ENCODE measurements around the gene PRKAR1B. TPM values are rescaled to one million over a fixed set of nuclear protein-coding genes. Genes with fewer than 3 reads are reported as not detected.
A peak's percentile ranks its signal among the peaks of the same experiment; 100 is the strongest.

PRKAR1B gene
- polyA plus RNA-seq, 1 of the 3 experiments (the other 2 are of a cell fraction), result 63.7 TPM

- peaks cover 12% of the 10 kb centered on the region; the same call in 1 of the 2 replicates for H4K20me1 ChIP-seq (ENCODE audit: insufficient read depth)
- H3K9ac ChIP-seq, result no peak overlapping the region
- ChIA-PET POLR2A (no interaction called here), CTCF (no interaction called here)
- peaks cover 10% of the 10 kb centered on the region for H3F3A ChIP-seq (replicated peaks; ENCODE audit: insufficient read depth)
- TF ChIP-seq, protein P1, sequence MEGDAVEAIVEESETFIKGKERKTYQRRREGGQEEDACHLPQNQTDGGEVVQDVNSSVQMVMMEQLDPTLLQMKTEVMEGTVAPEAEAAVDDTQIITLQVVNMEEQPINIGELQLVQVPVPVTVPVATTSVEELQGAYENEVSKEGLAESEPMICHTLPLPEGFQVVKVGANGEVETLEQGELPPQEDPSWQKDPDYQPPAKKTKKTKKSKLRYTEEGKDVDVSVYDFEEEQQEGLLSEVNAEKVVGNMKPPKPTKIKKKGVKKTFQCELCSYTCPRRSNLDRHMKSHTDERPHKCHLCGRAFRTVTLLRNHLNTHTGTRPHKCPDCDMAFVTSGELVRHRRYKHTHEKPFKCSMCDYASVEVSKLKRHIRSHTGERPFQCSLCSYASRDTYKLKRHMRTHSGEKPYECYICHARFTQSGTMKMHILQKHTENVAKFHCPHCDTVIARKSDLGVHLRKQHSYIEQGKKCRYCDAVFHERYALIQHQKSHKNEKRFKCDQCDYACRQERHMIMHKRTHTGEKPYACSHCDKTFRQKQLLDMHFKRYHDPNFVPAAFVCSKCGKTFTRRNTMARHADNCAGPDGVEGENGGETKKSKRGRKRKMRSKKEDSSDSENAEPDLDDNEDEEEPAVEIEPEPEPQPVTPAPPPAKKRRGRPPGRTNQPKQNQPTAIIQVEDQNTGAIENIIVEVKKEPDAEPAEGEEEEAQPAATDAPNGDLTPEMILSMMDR (IDR thresholded peaks at IDR 0.05), result no peak
- TF ChIP-seq, protein P2, sequence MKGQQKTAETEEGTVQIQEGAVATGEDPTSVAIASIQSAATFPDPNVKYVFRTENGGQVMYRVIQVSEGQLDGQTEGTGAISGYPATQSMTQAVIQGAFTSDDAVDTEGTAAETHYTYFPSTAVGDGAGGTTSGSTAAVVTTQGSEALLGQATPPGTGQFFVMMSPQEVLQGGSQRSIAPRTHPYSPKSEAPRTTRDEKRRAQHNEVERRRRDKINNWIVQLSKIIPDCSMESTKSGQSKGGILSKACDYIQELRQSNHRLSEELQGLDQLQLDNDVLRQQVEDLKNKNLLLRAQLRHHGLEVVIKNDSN (IDR thresholded peaks at IDR 0.05; ENCODE audit: borderline replicate concordance, low read depth), result no peak
- TF ChIP-seq MXI1 (IDR thresholded peaks at IDR 0.05; ENCODE audit: low read depth, low read length), result no peak
- TF ChIP-seq, protein P3, sequence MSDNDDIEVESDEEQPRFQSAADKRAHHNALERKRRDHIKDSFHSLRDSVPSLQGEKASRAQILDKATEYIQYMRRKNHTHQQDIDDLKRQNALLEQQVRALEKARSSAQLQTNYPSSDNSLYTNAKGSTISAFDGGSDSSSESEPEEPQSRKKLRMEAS (IDR thresholded peaks at IDR 0.05; ENCODE audit: low read depth), result no peak
- H3K9me3 ChIP-seq, result no peaks in the 10 kb centered on the region
- H3K9me2 ChIP-seq, result no peaks in the 10 kb centered on the region
- peaks cover 40% of the 10 kb centered on the region for H3K79me2 ChIP-seq (ENCODE audit: insufficient read depth)
- H3K27ac ChIP-seq (ENCODE audit: low read depth in 2 of 2, low read length in 1 of 2), result no peak overlapping the region
- WGBS (ENCODE audit: low lambda C conversion rate), result 95% methylated on average over 23 of the region's 23 CpGs
- peaks cover 0 to 21% of the 10 kb centered on the region in 2 experiments; a peak in 2 of 4 replicates for H3K4me1 ChIP-seq (ENCODE audit: control insufficient read depth in 1 of 2, insufficient read depth in 2 of 2, low read depth in 1 of 2, low read length in 1 of 2)
- H3K36me3 ChIP-seq (replicated peaks in 1 of 2; ENCODE audit: control insufficient read depth in 1 of 2, insufficient read depth in 2 of 2, low read length in 1 of 2), result peaks cover 22 to 36% of the 10 kb centered on the region in 2 experiments
- H3K4me3 ChIP-seq (ENCODE audit: low read depth in 2 of 2, low read length in 1 of 2), result no peak overlapping the region
- no peak overlapping the region for H3K4me2 ChIP-seq
- H2AFZ ChIP-seq (ENCODE audit: low read depth), result no peak overlapping the region
- DNase-seq, result no peak
- no peaks in the 10 kb centered on the region for H3K27me3 ChIP-seq (ENCODE audit: insufficient read depth)
Measured at GRCh38 chr7:745431-746154, 18.5 kb upstream of the PRKAR1B start.

DNA sequence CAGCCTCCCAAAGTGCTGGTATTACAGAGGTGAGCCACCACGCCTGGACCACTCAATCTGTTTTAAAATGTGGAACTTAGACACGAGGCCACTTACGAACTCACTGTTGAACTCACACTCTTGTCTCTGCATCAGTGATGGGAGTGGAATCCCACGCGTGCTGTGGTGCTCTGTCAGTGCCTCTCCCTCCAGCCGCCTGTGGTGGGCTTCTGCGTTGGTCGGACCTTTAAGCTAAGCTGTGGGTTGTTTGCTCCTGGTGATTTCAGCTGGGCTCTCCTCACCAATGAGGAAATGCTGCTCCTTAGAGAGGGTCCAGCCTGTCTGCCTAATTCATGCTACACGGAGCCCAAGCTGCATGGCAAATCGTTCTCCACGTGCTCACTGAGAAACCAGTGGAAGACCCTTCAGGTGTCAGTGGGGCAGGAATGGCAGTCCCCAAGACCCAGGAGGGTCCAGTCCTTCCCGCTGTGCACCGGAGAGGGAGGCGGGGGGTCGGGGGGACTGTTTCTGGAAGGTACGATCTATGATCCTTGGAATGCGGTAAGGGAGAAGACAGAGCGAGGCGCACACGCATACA lies 17.9 kb upstream of the PRKAR1B start:
- Histone ChIP-seq H3K36me3 (replicated peaks in 1 of 2; ENCODE audit: control insufficient read depth in 1 of 2, insufficient read depth in 2 of 2, low read length in 1 of 2) (peaks cover 22 to 40% of the 10 kb centered on the region in 2 experiments), H3K4me2 (no peak overlapping the region), H3K9ac (no peak overlapping the region), H3F3A (replicated peaks; ENCODE audit: insufficient read depth) (peaks cover 10% of the 10 kb centered on the region), H3K9me2 (no peaks in the 10 kb centered on the region), H3K4me3 (ENCODE audit: low read depth in 2 of 2, low read length in 1 of 2) (no peak overlapping the region), H3K79me2 (ENCODE audit: insufficient read depth) (peaks cover 38% of the 10 kb centered on the region), H3K27me3 (ENCODE audit: insufficient read depth) (no peaks in the 10 kb centered on the region), H4K20me1 (ENCODE audit: insufficient read depth) (peaks cover 13% of the 10 kb centered on the region; the same call in 1 of the 2 replicates), H2AFZ (ENCODE audit: low read depth) (no peak overlapping the region), H3K9me3 (no peaks in the 10 kb centered on the region), H3K27ac (ENCODE audit: low read depth in 2 of 2, low read length in 1 of 2) (no peak overlapping the region), H3K4me1 (ENCODE audit: control insufficient read depth in 1 of 2, insufficient read depth in 2 of 2, low read depth in 1 of 2, low read length in 1 of 2) (peaks cover 0 to 18% of the 10 kb centered on the region in 2 experiments; a peak in 2 of 4 replicates)
- 96% methylated on average over 20 of the region's 20 CpGs for WGBS (ENCODE audit: low lambda C conversion rate)
- peak; percentile 30 for DNase-seq
- POLR2A ChIA-PET, result no interaction called here
- TF ChIP-seq SIN3A (IDR thresholded peaks at IDR 0.05; ENCODE audit: borderline replicate concordance, low read depth, low read length) (no peak), ELF1 (IDR thresholded peaks at IDR 0.05) (no peak), FOXM1 (IDR thresholded peaks at IDR 0.05; ENCODE audit: low read depth) (no peak), RAD21 (IDR thresholded peaks at IDR 0.05; ENCODE audit: low read length) (no peak), USF2 (IDR thresholded peaks at IDR 0.05; ENCODE audit: borderline replicate concordance, low read depth, low read length) (no peak), CHD2 (IDR thresholded peaks at IDR 0.05; ENCODE audit: low read length, partially characterized antibody) (no peak), NRF1 (IDR thresholded peaks at IDR 0.05; ENCODE audit: low read depth, low read length) (no peak), FOSL2 (IDR thresholded peaks at IDR 0.05; ENCODE audit: borderline replicate concordance, low read depth) (no peak), TAF1 (IDR thresholded peaks at IDR 0.05; ENCODE audit: borderline replicate concordance, low read depth, low read length) (no peak), EZH2phosphoT487 (IDR thresholded peaks at IDR 0.05; ENCODE audit: borderline replicate concordance, low read depth) (no peak), RXRA (IDR thresholded peaks at IDR 0.05; ENCODE audit: borderline replicate concordance, low read depth) (no peak), RCOR1 (IDR thresholded peaks at IDR 0.05; ENCODE audit: low read length) (no peak), GATA2 (CRISPR knock-in tag; IDR thresholded peaks at IDR 0.05) (no peak), GABPA (IDR thresholded peaks at IDR 0.05; ENCODE audit: low read depth) (no peak), RFX5 (IDR thresholded peaks at IDR 0.05; ENCODE audit: low read length) (no peak)
- TF ChIP-seq, protein P2 (IDR thresholded peaks at IDR 0.05; ENCODE audit: borderline replicate concordance, low read depth), result no peak
- TF ChIP-seq, protein P1 (IDR thresholded peaks at IDR 0.05), result no peak
- CTCF ChIA-PET, result no interaction called here
